ENCODE results near the gene LEKR1.
"Not testable (repeated sequence)": the region's sequence is repeated elsewhere in the genome, so short reads cannot be mapped to it uniquely, and the experiment has no call there.

LEKR1 gene

DNA sequence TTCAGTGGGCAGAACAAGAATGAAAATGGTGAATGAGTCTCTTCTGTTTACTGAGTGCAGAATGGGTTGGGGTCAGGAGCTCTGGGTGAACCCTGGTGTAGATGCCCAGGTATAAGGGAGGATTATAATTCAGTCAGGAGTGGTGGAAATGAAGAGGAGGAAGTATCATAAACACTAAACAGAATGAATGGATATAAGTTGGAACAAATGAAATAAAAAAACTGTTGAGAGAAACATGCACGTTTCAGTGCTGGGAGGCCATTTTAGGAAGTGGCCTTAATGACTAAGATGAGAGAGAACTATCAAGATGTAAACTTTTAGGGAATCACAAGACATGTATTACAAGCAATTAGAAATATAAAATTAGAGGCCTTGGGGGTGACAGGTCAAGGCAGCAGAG, 32.8 kb upstream of the LEKR1 start:
- no peak for DNase-seq (ENCODE audit: low read depth)
- H3K4me3 ChIP-seq (ENCODE audit: low read depth, low read length) = no peak overlapping the region
- TF ChIP-seq, protein P1, sequence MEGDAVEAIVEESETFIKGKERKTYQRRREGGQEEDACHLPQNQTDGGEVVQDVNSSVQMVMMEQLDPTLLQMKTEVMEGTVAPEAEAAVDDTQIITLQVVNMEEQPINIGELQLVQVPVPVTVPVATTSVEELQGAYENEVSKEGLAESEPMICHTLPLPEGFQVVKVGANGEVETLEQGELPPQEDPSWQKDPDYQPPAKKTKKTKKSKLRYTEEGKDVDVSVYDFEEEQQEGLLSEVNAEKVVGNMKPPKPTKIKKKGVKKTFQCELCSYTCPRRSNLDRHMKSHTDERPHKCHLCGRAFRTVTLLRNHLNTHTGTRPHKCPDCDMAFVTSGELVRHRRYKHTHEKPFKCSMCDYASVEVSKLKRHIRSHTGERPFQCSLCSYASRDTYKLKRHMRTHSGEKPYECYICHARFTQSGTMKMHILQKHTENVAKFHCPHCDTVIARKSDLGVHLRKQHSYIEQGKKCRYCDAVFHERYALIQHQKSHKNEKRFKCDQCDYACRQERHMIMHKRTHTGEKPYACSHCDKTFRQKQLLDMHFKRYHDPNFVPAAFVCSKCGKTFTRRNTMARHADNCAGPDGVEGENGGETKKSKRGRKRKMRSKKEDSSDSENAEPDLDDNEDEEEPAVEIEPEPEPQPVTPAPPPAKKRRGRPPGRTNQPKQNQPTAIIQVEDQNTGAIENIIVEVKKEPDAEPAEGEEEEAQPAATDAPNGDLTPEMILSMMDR (IDR thresholded peaks at IDR 0.05; ENCODE audit: insufficient read depth, low read depth, low read length, missing control alignments) = no peak

DNA sequence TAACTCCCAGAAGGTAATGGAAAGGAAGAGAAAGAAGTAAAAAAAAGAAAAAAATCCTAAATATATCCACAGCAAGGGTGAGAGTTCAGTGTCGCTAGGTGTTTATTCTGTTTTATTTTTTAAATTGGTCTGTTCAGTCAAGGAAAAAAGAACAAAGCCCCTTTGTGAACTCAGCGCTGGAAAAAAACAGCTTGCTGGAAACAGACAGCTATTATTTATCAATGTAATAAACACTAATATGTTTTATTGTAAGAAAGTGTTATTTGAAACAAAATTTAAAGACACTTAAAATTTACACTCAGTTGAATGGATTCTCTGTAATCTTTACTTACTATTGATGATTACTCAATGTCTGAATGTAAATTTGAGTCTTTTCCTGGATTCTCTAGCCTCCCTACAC, 32.3 kb upstream of the LEKR1 start:
- no peak overlapping the region for H3K4me3 ChIP-seq (ENCODE audit: low read depth, low read length)
- DNase-seq (ENCODE audit: low read depth) = no peak
- TF ChIP-seq, protein P1 (IDR thresholded peaks at IDR 0.05; ENCODE audit: insufficient read depth, low read depth, low read length, missing control alignments) = no peak

DNA sequence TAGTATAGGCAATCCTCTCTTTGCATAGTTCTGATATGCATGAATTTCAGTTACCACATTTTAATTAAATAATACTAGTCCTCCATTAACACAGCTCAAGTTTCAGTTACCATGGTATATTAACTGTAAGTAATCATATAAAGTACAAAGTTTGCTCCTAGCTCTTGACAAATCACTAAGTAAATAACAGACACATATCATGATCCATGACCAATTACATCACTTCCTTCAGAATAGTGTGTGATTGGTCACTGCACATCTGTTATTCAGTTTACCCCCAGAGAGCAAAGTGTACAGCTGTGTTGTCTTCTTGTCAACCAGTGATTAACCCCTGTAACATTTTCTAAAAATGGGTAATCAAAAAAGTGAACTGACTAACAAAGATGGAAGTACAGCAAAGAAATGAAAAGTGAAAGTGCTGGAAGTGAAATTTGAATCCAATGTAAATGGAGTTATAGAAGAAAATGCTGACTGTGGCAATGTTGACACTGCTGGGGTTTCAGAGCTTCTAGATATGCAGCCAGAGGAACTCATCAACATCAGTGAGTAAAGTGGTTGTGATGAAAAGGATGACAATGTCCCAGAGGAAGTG, 30.2 kb upstream of the LEKR1 start:
- TF ChIP-seq, protein P1 (IDR thresholded peaks at IDR 0.05; ENCODE audit: insufficient read depth, low read depth, low read length, missing control alignments) = no peak
- H3K4me3 ChIP-seq (ENCODE audit: low read depth, low read length) = no peak overlapping the region

DNA sequence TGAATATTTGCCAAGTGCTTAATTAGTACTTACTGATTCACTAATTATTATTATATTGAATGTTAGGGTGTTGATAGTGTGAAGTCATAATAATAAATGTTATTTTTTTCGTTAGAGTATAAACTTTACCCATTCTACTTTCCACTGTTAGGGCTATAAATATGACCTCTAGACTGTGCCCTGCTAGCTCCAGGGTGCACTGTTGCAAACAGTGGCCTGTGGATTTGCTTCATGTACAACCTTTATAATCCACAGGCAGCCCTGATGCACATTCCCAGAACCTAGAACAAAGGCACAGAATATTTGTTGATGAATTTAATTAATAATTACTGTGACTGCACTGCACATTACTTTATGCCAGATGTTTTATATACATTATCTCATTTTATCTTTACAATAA, 28.8 kb upstream of the LEKR1 start:
- TF ChIP-seq, protein P1 (IDR thresholded peaks at IDR 0.05; ENCODE audit: insufficient read depth, low read depth, low read length, missing control alignments) = no peak
- DNase-seq (ENCODE audit: low read depth) = no peak
- H3K4me3 ChIP-seq (ENCODE audit: low read depth, low read length) = no peak overlapping the region

More for the DNA sequence above, 30.2 kb upstream of the LEKR1 start:
- DNase-seq (ENCODE audit: low read depth) = no peak

DNA sequence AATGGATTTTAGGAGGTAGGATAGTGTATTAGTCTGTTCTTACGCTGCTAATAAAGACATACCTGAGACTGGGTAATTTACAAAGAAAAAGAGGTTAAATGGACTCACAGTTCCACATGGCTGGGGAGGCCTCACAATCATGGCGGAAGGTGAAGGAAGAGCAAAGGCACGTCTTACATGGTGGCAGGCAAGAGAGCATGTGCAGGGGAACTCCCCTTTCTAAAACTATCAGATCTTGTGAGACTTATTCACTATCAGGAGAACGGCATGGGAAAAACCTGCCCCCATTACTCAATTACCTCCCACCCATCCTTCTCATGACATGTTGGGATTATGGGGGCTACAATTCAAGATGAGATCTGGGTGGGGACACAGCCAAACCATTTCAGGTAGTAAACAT, 25.9 kb upstream of the LEKR1 start:
- not testable (repeated sequence) for H3K4me3 ChIP-seq (ENCODE audit: low read depth, low read length); DNase-seq (ENCODE audit: low read depth)

DNA sequence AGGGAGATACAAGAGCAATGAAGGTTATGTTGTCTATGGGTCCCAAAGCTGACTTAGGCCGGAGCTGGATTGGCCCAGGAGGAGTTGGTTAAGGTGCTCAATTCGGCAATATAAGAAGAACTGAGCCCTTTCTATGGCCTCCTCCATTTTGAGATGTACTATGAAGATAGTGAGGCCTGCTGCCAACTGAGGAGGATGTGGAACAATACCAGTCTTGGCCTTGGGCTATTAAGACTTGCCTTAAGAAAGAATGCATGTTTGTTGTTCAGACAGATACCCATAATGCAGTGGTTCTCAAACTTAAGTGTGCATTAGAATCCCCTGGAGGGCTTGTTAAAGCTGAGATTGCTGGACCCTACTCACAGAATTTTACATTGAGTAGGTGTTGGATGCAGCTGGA, 24.4 kb upstream of the LEKR1 start:
- DNase-seq (ENCODE audit: low read depth) = no peak
- no peak overlapping the region for H3K4me3 ChIP-seq (ENCODE audit: low read depth, low read length)
- TF ChIP-seq, protein P1 (IDR thresholded peaks at IDR 0.05; ENCODE audit: insufficient read depth, low read depth, low read length, missing control alignments) = no peak

DNA sequence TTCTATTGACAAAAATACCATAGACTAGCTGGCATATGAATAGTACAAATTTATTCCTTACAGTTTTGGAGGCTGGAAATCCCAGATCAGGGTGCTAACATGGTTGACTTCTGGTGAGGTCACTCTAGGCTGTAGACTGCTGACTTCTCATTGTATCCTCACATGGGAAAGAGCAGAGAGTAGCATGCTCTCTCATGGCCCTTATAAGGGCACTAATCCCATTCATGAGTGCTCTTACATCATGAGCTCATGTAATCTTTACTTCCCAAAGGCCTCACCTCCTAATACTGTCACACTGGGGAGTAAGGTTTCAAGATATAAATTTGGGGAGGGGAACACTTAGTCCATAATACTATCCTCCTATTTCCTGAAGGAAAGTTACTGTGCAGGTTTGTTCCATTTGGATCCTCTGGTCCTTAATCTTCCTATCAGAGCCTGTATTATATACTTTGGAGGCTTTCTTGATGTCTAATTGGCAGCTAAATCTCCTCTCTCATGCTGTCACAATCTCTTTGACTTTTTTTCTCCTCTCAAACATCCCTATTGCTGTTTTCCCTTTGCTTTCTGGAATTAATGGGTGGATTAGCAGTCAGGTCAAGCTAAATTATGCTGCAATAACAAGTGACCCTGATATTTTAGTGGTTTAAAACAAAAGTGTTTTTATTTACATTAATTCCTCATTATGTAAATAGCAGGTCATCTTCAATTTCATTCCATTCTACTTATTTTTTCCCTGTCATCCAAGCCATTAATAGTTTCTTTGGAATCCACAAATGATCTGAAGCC, 23.1 kb upstream of the LEKR1 start:
- no peak for DNase-seq (ENCODE audit: low read depth)
- H3K4me3 ChIP-seq (ENCODE audit: low read depth, low read length) = no peak overlapping the region
- TF ChIP-seq, protein P1 (IDR thresholded peaks at IDR 0.05; ENCODE audit: insufficient read depth, low read depth, low read length, missing control alignments) = no peak
